Pulmonary artery endothelial cell (primary cell): ENCODE results near the gene TTC28. TPM values are rescaled to one million over a fixed set of nuclear protein-coding genes. Genes with fewer than 3 reads are reported as not detected.
"Not testable (repeated sequence)": the region's sequence is repeated elsewhere in the genome, so short reads cannot be mapped to it uniquely, and the experiment has no call there.

Experiments used
- DNase-seq: peaks from one replicate; pipeline ENCODE4 v3.0.0-alpha.2; 2011; ENCODE audit warnings: low read depth, low spot score
- total RNA-seq: library from RNA; depleted of rRNA; stranded (reverse); fragments of >200 nt; gene quantifications from 2 replicates; pipeline ENCODE4 v1.2.3, GENCODE V29; 2014

TTC28 gene
- total RNA-seq, 1 donor from 2014 or later = 15.6 TPM

DNA sequence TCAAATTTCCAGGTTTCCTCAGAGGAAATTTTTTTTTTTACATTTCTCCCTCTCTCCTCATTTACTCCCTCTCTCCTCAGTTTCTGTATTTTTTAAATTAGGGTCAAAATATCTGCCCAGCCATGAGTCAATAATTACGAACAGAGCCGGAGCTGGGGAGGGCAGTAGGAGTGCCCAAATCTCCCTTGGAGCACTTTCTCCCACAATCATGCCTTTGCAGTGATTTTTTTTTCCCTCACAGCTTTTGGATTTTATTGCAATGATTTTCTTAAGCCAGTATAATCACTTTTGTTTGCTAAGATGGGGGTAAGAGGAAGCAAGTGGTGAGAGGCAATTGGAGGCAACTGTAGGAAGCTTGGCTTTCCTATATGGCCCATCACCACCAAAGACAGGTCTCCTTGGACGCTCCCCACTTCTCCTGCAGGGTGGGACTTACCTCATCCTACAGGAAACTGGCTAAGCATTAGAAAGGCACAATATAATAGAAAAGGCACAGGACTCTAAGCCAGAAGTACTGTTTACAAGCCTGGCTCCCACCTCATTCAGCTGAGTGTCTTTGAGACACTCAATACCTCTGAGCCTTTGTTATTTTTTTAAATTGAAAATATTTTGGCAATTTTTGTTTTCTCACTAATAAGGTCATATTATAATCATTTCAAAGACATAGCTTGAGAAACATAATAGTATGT is 568.0 kb downstream of the TTC28 start:
- no peak for DNase-seq

DNA sequence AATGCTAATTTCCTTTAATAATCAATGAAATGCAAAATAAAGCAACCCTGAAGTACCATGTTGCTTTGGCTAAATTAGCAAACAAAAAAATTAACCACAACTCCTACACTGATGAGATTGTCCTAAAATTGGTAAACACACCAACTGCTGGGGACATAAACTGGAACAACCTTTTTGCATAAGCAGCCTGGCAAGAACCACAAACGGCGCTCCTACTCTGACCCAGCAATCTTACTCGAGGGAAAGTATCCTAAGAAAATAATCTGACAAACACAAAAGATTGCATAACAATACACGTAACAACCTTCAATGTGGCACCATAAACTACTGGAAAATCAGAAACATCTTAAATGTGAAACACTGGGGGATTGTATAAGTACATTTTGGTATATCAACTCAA is 570.8 kb downstream of the TTC28 start:
- no peak for DNase-seq

DNA sequence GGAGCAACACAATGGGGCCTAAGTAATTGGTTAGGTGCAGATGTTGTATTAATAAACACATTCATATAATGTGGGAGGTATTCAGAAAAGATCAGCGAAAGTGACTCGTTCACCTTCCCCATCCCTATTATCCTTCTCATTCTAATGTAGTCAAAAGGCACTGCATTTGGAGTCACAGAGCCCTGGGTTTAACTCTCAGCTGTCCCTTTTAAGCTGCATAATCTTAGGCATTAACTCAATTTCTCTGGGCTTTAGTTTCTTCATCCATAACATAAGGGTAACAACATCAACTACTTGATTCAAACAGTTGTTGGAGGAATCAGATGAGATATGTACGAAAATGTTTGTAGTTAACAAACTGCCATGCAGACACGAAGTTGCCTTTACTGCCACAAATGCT is 573.0 kb downstream of the TTC28 start:
- DNase-seq = no peak

DNA sequence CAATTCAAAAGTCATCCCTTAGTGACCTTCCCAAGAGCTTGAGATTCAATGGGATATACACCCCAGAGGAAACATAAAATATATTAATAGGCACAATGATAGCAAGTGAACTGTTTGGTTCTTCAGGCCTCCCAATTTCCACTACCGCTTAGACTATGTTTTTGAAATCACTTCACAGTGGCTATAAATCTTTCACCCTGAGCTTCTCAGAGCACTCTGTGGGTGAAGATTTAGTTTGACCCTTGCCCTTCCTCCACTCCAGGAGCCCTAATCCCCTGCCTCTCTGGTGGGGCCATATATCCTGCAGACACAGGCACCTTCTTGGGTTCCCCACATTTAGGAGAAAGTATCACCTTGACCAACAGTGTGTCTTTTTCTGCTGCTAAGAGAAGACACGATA is 573.7 kb downstream of the TTC28 start:
- DNase-seq = no peak

DNA sequence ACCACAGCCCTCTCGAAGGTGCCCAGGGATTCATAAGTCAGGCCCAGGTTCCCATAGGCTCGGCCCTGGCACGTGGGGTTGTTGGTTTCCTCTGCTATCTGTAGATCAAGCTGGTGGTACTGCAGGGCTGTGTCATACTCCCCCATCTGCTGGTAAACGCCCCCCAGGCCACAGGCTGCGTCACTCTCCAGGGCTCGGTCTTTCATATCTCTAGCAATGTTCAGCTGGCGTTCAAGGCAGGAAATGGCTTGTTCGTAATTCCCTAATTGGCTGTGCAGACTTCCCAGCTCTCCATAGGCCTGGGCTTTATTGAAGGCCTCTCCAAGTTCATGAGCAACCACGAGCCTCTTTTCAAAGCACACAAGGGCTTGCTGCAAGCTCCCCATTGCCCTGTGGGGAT is 574.2 kb downstream of the TTC28 start:
- no peak for DNase-seq

DNA sequence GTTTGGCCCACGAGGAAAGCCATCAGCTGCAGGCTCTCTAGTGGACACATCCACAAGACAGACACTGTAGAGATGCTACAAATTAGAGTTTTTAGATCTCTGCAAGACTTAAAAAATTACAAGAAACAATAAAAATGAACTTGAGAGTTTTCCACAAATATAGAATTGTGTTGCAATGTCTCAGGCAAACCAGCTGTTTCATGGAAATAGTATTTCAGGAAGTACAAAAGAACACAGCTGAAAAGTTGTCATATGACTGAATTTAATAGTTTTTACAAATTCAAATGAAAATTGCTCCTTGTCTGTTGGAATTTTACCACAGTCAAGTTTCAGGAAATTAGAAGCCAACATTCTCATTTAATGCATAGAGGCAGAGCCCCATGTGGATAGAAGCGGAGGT is 576.0 kb downstream of the TTC28 start:
- no peak for DNase-seq

DNA sequence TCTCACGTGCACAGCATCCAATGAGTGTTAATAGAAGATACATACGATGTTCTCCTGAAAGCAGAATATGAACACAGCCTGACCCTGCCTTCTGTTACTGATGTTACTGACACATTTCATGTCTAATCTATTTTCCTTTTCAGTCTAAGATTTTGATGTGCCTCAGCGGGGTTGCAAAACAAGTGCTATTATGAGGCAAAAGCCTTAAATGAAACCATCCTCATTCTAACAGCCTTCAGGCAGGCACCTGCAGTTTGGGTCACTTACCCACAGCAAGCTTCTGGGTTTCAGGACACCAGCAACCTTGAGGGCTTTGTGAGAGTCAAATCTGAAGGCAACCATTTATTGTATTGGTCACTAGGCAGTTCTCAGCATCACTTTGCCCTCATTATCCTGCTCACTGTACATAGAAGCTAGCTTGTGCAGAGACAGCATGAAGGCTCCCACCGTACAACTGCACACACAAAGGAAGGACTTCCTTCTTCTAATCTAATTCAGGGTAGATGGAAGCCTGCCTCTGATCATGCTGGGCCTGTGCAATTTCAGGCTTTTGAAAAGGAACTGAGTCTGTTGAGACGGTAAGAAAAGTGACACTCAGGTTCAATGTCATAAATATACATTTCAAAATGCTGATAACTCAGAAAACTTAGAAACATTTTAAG is 577.4 kb downstream of the TTC28 start:
- DNase-seq = no peak

DNA sequence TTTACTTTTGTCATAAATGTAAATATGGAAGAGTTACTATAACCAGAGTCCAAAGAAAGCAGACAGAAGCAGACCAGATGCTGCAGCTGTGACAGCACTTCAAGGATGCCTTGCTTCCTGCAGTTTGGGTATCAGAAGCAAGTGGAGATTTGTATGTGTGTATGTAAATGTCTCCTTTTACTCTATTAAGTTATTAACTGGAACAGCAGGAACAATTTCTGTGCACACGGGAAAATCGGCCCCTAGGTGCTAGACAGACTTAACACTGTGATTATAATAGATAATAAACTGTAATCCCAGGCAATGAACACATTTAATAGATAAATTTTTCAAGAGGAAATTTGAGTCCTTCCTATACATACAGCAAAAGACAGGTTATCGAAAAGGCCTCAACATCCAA is 582.0 kb downstream of the TTC28 start:
- DNase-seq = no peak

DNA sequence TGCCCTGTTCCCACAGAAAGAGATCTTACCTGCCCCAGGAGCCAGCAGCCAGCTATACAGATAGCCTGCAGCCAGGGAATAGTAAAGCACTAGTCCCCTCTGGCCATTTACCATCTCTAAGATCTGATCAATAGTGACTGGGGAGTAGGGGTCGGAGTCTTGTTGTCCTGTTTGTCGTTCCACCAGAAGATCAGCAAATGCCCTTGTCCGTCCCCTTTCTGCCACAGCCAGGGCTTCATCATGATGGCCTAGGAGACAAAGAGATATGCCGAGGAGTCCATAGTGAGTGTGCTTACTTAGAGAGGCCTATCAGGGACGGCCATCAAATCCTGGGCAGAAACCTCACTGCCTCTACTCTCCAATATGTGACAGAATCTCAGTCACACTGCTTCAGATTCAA is 583.5 kb downstream of the TTC28 start:
- DNase-seq = no peak

DNA sequence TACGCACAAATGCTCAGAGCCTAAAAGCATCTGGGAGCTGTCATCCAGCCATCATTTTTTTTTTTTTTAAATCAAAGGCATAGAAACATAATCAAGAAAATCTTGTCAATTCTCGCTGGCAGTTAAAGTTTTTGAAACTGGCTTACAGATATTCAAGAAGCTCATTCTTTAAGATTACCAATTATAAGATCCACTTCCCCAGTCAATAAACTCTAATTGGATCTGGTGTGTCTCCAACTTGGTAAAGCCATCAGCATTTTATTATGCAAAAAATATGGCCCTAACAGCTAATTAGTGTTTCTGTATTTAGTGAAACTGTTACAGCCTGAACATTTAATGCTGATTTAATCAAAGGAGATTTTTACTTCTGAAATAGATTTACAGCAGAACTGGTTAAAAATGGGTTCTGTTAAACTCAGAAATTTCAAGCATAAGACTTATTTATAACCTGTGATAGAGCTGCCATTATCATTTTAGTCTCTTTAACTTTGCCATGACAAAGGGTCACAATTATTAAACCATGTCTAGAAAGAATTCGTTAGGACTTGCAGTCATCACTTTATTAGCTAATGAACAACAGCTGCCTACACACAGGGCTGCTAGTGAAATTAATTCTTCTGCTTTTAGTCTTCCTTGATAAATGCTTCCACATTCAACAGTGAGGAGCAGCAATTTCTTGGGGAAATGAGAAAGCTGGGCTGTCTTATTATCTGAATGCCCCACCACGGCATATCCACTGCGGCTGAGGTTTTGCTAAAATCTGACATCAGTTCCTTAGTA is 584.1 kb downstream of the TTC28 start:
- no peak for DNase-seq

DNA sequence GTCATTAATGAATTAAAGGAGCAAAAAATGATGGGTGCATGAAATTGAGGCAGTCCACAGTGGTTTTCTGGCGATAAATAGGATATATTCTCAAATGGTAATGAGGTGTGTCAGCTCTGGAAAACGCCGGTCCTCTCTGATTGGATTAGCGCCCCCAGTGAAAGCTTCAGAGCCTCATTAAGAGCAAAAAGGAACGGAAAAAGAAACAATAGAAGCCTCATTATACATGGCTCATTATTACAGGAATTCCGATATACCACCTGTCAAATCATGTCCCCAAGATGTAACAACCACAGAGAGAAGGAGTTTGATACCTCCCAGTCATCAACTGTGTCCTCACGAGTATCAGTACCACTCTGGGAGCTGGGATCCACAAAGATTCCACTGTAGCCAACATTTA is 584.9 kb downstream of the TTC28 start:
- DNase-seq = no peak

DNA sequence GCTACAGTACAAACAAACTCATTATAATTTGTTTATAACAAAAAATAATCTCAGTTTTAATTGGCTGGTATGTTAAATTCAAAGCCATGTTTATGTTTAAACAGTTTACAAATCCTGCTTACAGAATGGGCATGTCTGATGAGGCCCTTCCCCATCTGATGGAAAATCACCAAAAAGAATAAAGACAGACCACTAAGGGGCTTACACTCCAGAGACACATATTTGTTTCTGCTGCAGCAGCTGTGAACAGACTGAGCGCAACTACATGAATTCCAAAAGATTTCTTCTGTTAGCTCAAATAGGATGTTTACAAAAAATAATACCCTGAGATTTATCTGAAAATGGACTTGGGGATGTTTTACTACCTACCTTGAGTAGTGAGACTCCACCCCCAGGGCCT is 585.9 kb downstream of the TTC28 start:
- no peak for DNase-seq

DNA sequence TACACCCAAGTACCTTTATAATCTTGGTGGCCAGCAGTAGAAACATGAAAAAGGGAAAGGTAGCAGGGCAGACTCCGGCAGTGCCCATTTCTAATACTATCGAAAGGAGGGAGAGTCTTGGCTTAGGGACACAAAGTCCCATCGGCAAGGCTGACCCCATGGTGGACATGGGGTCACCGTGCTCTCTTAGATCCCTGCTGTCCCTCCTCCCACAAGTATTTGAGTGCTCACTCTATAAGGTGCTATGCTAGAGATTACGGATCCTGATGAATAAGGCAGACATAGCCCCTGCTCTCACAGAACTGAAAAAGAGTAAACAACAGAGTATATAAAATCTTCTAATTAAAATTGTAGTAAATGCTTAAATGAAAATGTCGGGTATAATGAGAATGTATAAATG is 588.2 kb downstream of the TTC28 start:
- DNase-seq = no peak

DNA sequence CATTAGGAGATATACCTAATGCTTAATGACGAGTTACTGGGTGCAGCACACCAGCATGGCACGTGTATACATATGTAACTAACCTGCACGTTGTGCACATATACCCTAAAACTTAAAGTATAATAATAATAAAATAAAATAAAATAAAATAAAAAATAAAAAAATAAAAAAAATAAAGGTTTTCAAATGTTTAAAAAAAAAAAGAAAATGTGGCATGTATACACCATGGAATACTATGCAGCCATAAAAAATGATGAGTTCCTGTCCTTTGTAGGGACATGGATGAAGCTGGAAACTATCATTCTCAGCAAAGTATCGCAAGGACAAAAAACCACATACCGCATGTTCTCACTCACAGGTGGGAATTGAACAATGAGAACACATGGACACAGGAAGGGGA is 590.1 kb downstream of the TTC28 start:
- DNase-seq = not testable (repeated sequence)

DNA sequence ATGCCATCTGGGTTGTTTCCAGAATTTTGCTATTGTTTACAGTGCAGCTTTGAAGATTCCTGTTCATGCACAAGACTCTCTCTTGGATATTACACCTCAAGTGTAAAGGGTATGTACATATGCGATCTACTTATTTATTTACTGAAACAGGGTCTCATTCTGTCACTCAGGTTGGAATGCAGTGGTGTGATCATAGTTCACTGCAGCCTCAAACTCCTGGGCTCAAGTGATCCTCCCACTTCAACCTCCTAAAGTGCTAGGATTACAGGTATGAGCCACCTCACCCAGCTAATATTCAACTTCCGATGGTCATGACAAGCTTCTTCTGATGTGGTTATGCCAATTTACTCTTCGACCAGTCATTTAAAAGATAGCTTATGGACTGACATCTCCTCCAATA is 602.5 kb downstream of the TTC28 start:
- DNase-seq = no peak

DNA sequence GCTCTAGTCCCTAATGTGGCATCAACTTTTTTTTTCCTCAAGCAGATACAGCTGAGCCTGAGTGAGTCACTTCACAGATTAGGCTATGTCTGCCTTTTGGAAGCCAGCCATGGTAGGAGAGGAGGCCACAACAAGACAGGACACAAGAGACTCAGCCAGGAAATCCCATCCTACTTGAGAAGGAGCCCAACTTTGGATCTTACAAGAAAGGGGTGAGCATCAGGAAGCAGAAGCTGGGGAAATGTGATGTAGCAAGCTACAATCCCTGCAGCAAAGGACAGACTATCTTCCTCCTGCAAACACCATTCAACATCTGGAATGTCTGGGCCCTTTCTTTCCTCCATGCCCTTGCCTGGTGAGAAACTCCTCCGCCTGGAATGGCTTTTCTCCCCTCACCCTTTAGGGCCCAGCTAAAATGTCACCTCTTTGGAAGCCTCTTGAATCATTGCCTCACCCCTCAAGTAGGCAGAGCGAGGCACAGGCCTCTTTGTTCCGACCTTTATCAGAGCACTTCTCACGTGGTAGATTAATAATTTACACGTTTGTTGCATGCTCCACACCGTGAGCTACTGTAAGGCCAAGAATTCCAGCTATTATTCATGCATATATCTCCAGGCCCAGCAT is 604.2 kb downstream of the TTC28 start:
- peak; percentile 15 for DNase-seq

DNA sequence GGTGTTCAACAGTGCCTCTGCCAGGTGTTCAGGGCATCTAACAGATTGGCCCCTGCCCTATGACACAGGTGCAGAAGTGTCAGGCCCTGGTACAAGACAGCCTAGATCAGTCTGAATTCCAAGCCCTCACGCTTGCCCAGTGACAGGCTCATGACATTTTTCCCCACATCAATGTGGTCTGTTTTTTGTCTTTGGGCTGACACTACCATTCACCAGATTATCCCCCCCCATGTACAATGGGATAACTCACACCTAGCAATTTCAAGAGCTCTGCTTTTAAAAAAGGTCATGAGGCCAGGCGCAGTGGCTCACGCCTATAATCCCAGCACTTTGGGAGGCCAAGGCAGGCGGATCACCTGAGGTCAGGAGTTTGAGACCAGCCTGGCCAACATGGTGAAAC is 605.1 kb downstream of the TTC28 start:
- DNase-seq = no peak

DNA sequence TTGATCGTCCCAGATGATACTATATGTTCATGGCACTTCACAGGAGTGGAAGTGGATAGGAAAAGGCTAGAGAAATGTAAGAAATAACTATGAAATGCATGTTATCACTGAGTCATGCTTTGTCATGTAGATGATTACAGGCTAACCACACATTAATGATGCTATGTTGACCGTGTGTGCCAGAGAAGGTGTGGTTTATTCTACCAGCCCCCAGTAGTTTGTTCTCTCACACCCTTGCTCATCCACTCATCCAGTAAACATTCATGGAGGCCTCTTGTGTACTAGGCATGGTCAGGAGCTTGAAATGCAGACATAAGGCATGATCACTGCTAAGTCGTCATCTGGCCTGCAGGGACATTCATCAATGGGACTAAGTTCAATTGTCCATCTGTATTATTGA is 607.6 kb downstream of the TTC28 start:
- no peak for DNase-seq

DNA sequence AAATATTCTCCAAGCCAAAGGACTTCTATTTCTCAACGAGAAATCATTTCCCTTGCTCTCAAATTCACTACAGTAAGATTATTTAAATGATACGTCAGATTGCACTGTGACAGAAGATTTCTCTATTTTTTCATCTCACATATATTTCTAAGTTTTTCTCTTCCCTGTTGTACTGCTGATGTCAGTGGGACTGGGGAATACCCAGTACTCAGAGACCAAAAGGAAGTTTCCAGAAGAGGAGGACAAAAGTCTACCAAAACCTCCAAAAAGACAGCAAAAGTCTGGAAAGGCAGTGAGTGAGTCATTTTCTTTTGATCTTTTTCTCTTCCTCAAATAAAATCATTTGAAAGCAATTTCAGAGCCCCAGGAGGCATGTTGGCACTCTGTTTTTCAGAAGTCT is 610.8 kb downstream of the TTC28 start:
- DNase-seq = no peak

DNA sequence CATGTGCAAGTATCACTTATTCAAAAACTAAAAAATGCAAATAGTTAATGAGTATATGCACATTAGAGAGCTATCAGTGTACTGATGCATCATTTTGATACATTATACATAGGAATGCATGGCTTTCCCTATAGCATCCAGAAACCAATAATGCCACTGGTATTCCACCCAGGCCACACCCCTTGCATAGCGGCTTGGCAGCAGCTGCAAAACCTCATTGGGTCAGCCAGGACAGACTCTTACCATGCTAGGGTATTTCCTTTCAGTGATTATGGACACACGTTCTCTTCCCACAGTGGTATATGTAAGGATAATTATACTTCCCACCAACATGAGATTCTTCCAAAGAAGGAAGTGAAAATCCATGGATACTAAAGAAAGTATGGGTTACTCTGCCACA is 614.7 kb downstream of the TTC28 start:
- DNase-seq = no peak

DNA sequence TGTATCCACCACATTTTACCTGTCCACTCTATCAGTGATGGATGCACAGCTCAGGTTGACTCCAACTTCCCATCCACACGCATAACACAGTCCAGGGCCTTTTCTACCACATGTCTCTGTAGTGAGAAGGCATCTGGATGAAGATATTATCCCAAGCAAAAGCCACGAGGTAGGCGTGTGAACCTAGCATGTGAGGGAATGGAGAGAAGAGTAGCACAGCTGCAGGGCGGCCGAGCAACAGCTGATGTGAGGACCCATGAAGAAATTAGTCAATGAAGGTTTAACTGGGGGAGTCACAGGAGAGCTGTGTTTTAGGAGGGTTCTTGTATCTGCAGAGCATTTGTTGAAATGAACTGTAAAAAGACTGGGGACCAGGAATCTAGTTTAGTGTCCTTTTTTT is 616.0 kb downstream of the TTC28 start:
- no peak for DNase-seq

DNA sequence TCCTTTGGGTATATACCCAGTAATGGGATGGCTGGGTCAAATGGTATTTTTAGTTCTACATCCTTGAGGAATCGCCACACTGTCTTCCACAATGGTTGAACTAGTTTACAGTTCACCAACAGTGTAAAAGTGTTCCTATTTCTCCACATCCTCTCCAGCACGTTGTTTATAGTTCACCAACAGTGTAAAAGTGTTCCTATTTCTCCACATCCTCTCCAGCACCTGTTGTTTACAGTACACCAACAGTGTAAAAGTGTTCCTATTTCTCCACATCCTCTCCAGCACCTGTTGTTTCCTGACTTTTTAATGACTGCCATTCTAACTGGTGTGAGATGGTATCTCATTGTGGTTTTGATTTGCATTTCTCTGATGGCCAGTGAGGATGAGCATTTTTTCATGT is 619.0 kb downstream of the TTC28 start:
- not testable (repeated sequence) for DNase-seq
